Gastroesophageal sphincter (tissue), 4 donors: Measurements from ENCODE around the gene SSMEM1. TPM values are rescaled to one million over a fixed set of nuclear protein-coding genes. Genes with fewer than 3 reads are reported as not detected.

Source experiments
- ATAC-seq: fragments of 150-250 bp; one replicate; pipeline ENCODE4 v1.9.1; 2016; ENCODE audit warnings: mild to moderate bottlenecking, moderate library complexity
- H3K27ac ChIP-seq, 4 donors: fragments of 200-600 bp; sonication (generic) in 3 of 4; 1 replicate in 3 of 4; 2 replicates in 1 of 4; pipeline ENCODE4 v1.5.1; 2016 to 2019
- H3K27me3 ChIP-seq: fragments of 200-600 bp; sonication (generic); one replicate; pipeline ENCODE4 v1.5.1; 2019
- H3K36me3 ChIP-seq, 2 donors: fragments of 200-600 bp; sonication (generic); one replicate each; pipeline ENCODE4 v1.5.1; 2019; ENCODE audit warnings: control low read depth in 1 of 2
- H3K4me1 ChIP-seq, 3 donors: fragments of 200-600 bp; sonication (generic); 1 replicate in 2 of 3; 2 replicates in 1 of 3; pipeline ENCODE4 v1.5.1; 2016 to 2019; ENCODE audit warnings: control low read depth in 2 of 3
- H3K4me3 ChIP-seq, 2 donors: fragments of 200-600 bp; sonication (generic); one replicate each; pipeline ENCODE4 v1.5.1; 2019; ENCODE audit warnings: mild to moderate bottlenecking in 1 of 2, moderate library complexity in 1 of 2
- H3K9me3 ChIP-seq, 3 donors: fragments of 200-600 bp; sonication (generic); one replicate each; pipeline ENCODE4 v1.5.1; 2017 to 2019; ENCODE audit warnings: control low read depth in 2 of 3
- CTCF ChIP-seq, 4 experiments: fragments of 200-600 bp in 2 of 4; fragments of 450-650 bp in 2 of 4; sonication (generic) in 1 of 4; IDR thresholded peaks; one replicate each; pipeline ENCODE4 v1.5.1; 2017 to 2019; ENCODE audit warnings: antibody characterized with exemption in 4 of 4, mild to moderate bottlenecking in 2 of 4, moderate library complexity in 2 of 4
- EP300 ChIP-seq: sonication (generic); formaldehyde crosslinking; IDR thresholded peaks from one replicate; pipeline ENCODE4 v1.6.1; 2017; ENCODE audit warnings: antibody characterized with exemption, mild to moderate bottlenecking
- POLR2A ChIP-seq, 2 donors: fragments of 450-650 bp; IDR thresholded peaks; one replicate each; pipeline ENCODE4 v1.6.1; 2017; ENCODE audit warnings: antibody characterized with exemption in 2 of 2, mild to moderate bottlenecking in 2 of 2, moderate library complexity in 1 of 2
- POLR2AphosphoS5 ChIP-seq: sonication (generic); formaldehyde crosslinking; IDR thresholded peaks from one replicate; pipeline ENCODE4 v1.6.1; 2017; ENCODE audit warnings: antibody characterized with exemption
- WGBS, 2 donors: methylation state at CpG; one replicate each; pipeline ENCODE4 v1.1.5; 2018; ENCODE audit warnings: low coverage in 1 of 2; 5-methylcytosine and 5-hydroxymethylcytosine counted together
- total RNA-seq, 4 donors: library from RNA; depleted of rRNA; stranded (reverse); fragments of >200 nt; gene quantifications; one replicate each; pipeline ENCODE4 v1.1.0, GENCODE V29; 2016

The SSMEM1 gene
- total RNA-seq, 4 donors from 2014 or later = not detected

GRCh38 chr7:130210181-130210935 is 2.7 kb downstream of the SSMEM1 start:
- H3K27ac ChIP-seq = no peak overlapping the region
- peaks cover 0 to 6% (median 0%) of the 10 kb centered on the region in 3 donors for H3K4me1 ChIP-seq
- no peak for TF ChIP-seq POLR2A (IDR thresholded peaks at IDR 0.05)
- no peak for TF ChIP-seq CTCF (IDR thresholded peaks at IDR 0.05)
- no peak for TF ChIP-seq EP300
- TF ChIP-seq POLR2AphosphoS5 = no peak
- no peaks in the 10 kb centered on the region for H3K27me3 ChIP-seq
- 62 to 64% methylated on average over 4 to 5 of the region's 5 CpGs for WGBS, 2 donors
- no peak for ATAC-seq
- no peaks in the 10 kb centered on the region for H3K9me3 ChIP-seq
- no peaks in the 10 kb centered on the region for H3K36me3 ChIP-seq
- H3K4me3 ChIP-seq = no peak overlapping the region

DNA sequence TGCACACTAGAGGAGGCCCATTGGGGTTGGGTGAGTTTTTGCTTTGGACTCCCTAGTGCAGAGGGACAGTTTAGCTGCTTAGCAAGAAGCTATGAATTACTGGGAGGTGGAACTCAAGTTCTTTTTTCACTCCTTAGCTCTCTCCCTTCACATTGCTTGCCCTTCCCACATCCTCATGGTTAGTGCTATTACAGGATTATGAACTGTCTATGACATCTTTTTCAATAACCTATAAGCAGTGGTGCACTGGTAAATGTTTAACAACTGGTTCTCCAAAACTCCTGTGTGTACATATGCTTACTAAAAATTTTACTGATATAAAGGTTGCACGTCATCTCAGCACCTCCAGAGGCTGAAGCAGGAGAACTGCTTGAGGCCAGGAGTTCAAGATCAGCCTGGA is 6.2 kb downstream of the SSMEM1 start:
- Histone ChIP-seq H3K27ac (no peak overlapping the region), H3K27me3 (no peaks in the 10 kb centered on the region), H3K9me3 (no peaks in the 10 kb centered on the region), H3K4me3 (no peak overlapping the region), H3K4me1 (no peaks in the 10 kb centered on the region), H3K36me3 (no peaks in the 10 kb centered on the region)
- WGBS, 2 donors = 83 to 90% methylated on average over 1 of the region's 1 CpG
- TF ChIP-seq POLR2AphosphoS5 = no peak
- TF ChIP-seq EP300 = no peak
- TF ChIP-seq POLR2A (IDR thresholded peaks at IDR 0.05) = no peak
- no peak for TF ChIP-seq CTCF (IDR thresholded peaks at IDR 0.05)
- ATAC-seq = no peak

DNA sequence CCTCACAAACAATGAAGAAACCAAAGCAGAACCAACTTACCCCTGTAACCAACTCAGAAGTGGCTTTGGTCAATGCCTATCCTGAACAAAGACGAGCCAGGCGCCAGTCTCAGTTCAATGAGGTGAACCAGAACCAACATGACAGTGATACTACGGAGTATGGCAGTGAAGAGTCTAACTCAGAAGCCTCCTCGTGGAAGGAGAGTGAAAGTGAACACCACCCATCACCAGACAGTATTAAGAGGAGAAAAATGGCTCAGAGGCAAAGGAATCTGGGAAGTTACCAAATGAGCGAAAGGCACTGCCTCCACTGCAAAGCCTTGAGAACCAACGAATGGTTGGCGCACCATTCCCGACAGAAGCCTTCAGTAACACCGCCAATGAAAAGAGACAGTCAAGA is 8.4 kb downstream of the SSMEM1 start:
- Histone ChIP-seq H3K36me3 (no peaks in the 10 kb centered on the region), H3K9me3 (no peaks in the 10 kb centered on the region), H3K4me1 (no peaks in the 10 kb centered on the region), H3K27ac (no peak overlapping the region), H3K27me3 (no peaks in the 10 kb centered on the region), H3K4me3 (no peak overlapping the region)
- WGBS, 2 donors = 91 to 100% methylated on average over 1 to 9 of the region's 9 CpGs
- ATAC-seq = no peak
- no peak for TF ChIP-seq POLR2A (IDR thresholded peaks at IDR 0.05)
- TF ChIP-seq EP300 = no peak
- no peak for TF ChIP-seq CTCF (IDR thresholded peaks at IDR 0.05)
- no peak for TF ChIP-seq POLR2AphosphoS5

DNA sequence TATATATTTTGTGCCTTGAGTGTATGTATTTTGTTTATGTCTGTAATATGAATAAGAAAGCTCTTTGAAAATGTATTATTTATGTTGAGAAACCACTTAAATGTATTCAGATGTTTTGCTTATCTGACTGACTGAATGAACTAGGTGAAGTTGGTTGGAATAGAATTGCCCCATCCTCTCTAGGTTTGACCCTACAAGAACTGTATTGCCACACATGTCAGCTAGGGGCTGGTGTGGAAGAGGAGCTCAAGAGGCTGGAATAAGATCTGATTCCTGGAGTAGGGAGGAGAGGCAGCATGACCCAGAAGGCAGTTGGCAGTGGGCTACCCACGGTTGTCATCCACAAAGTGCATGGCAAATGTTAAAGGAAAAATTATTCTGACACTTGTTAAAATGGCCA is 9.1 kb downstream of the SSMEM1 start:
- no peaks in the 10 kb centered on the region for H3K9me3 ChIP-seq
- WGBS, 2 donors = 92% methylated on average over 1 of the region's 1 CpG; no CpG with 5 or more reads in 1 of the 2 donors
- ATAC-seq = no peak
- H3K36me3 ChIP-seq = no peaks in the 10 kb centered on the region
- no peaks in the 10 kb centered on the region for H3K4me1 ChIP-seq
- no peak for TF ChIP-seq EP300
- no peak for TF ChIP-seq POLR2AphosphoS5
- TF ChIP-seq POLR2A (IDR thresholded peaks at IDR 0.05) = no peak
- no peak for TF ChIP-seq CTCF (IDR thresholded peaks at IDR 0.05)
- no peak overlapping the region for H3K27ac ChIP-seq
- H3K27me3 ChIP-seq = no peaks in the 10 kb centered on the region
- no peak overlapping the region for H3K4me3 ChIP-seq

DNA sequence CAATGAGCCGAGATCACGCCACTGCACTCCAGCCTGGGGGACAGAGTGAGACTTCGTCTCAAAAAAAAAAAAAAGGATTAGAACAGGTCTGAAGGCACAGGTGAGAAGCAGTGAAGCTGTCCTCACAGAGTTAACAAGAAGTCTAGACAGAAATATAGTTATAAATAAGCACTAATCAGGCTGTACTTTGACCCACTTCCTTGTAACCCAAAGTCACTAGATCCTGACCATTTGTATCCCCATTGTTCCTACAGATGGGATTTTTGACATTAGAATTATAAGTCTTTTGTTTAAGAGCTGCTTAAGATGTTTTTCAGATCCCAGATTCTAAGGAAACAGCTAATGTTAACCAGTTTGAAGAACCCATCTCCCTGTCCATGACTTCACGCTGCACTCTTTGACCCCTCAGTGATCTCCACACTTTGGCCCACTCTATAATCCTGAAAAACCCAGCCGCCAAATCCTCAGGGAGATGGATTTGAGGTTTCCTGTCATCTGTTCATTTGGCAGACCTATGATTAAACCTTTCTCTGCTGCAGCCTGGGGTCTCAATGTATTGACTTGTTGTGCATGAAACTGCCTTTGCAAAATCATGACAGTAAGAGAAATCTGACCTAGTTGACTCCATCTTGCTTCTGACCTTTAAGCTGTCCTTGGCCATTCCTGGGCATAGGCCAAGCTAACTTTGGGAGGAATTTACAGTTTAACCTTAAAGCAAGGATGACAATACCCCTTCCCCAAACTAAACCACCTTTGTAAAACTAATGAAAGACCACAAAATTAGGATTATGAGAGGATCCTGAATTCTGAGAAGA is 11.4 kb downstream of the SSMEM1 start:
- no peak for ATAC-seq

More for the DNA sequence above, 11.4 kb downstream of the SSMEM1 start:
- Histone ChIP-seq H3K4me1 (no peaks in the 10 kb centered on the region), H3K27me3 (no peaks in the 10 kb centered on the region), H3K4me3 (no peak overlapping the region), H3K36me3 (no peaks in the 10 kb centered on the region), H3K9me3 (no peaks in the 10 kb centered on the region), H3K27ac (no peak overlapping the region)
- 71 to 88% methylated on average over 3 to 5 of the region's 5 CpGs for WGBS, 2 donors
- TF ChIP-seq POLR2A (IDR thresholded peaks at IDR 0.05) (no peak), CTCF (IDR thresholded peaks at IDR 0.05) (no peak), EP300 (no peak), POLR2AphosphoS5 (no peak)
